ENCODE results near the gene MADCAM1.
"Not testable (repeated sequence)": the region's sequence is repeated elsewhere in the genome, so short reads cannot be mapped to it uniquely, and the experiment has no call there.

The MADCAM1 gene

DNA sequence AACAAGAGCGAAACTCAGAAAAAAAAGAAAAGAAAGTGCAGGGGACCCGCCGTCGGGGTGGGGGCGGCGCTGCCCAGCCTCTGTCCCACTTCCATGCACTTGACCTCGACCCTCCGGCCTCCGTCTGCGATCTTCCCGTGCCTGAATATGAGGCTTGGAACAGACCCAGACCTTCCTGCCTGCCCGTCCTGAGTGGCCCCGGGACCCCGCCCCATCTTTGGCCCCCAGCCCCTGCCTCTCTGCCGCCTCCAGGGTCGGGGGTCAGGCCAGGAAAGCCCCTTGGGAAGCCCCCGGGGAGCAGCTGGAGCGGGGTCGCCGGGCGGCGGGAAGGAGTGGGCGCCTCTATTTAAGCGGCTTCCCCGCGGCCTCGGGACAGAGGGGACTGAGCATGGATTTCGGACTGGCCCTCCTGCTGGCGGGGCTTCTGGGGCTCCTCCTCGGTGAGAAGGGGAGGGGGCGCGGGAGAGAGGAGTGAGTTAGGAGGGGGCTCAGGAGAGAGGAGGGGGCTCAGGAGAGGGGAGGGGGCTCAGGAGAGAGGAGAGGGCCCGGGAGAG is at the start of gene MADCAM1:
Gene MADCAM1, plus strand, starts transcription at position 375 of the 554 bp plus-strand sequence. Its CDS starts 14 bp downstream, at position 389.
- no peak for DNase-seq

DNA sequence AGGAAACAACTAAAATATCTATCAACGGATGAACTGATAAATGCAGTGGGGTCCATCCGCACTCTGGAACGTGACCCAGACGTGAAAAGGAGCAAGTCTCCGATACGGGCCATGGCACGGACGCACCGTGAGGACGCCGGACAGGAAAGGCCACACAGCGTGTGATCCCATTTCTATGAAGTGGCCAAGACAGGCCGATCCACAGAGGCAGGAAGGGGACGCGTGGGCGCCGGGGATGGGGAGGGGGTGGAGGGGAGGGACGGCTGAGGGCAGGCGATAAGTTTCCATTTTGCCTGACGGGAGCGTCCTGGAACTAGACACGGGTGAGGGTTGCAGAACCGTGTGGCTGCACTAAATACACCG is 49.2 kb upstream of the MADCAM1 start:
- no peak for DNase-seq

DNA sequence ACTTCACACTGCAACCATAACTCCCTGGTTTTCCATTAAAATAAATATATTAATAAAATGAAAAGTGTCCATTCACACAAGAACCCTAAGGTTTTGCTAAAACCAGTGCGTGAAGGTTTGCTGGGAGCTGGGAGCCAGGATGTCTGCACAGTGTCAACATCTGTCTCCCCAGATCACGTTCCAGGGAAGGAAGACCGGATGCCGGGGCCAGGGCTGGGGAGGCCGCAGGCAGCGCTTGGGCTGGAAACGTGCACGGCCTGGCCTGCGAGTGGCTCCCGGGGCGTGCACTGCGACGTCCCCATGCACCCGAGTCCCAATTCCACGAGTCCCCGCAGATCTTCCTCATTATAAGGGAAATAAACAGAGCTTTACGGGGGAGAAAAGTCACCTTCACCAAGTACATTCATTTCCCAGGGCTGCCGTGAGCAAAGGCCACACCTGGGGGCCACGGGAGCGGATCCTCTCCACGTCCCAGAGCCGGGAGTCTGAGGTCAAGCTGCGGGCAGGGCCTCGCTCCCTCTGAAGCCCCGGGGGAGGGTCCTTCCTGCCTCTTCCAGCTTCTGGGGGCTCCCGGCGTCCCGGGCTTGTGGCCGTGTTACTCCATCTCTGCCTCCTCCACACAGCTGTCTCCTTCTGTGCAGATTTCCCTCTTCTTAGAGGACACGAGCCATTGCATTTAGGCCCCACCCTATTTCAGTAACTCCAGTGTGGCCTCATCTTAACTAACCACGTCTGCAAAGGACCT is 48.3 kb upstream of the MADCAM1 start:
- DNase-seq, result no peak

DNA sequence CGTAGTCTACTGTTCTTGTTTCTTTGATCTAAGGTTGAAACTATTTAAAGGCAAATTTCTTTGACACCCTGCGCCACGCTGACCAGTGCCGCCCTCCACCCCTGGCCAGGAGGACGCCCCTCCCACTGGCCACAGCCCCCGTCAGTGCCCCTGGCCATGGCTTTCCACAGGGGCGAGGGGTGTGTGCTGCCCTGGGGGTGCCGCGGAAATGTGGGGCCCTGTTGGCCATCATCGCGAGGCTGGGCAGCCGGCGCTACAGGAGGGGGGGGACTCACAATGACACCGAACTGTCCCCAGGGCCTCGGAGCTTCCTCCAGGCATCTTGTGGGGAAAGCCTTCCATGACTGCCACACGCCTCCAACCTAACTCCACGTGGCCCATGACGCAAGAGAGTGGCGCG is 46.4 kb upstream of the MADCAM1 start:
- no peak for DNase-seq

DNA sequence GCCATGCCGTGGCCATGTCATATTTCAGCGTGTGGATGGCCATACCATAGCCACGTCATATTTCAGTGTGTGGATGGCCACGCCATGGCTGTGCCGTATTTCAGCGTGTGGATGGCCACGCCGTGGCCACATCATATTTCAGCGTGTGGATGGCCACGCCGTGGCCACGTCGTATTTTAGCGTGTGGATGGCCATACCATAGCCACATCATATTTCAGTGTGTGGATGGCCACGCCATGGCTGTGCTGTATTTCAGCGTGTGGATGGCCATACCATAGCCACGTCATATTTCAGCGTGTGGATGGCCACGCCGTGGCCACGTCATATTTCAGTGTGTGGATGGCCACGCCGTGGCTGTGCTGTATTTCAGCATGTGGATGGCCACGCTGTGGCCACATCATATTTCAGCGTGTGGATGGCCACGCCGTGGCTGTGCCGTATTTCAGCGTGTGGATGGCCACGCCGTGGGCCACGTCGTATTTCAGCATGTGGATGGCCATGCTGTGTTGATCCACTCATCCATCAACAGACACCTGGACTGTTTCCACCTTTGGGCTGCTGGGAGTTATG is 45.3 kb upstream of the MADCAM1 start:
- DNase-seq, result not testable (repeated sequence)

- DNase-seq, result no peak
These were observed 43.5 kb upstream of the MADCAM1 start for GRCh38 chr19:452829-453228.

- no peak for DNase-seq
These were observed 42.7 kb upstream of the MADCAM1 start for GRCh38 chr19:453606-454005.

GRCh38 chr19:455031-455705 is 41.1 kb upstream of the MADCAM1 start:
- no peak for DNase-seq

- no peak for DNase-seq
These were observed 40.3 kb upstream of the MADCAM1 start for GRCh38 chr19:455851-456546.

DNA sequence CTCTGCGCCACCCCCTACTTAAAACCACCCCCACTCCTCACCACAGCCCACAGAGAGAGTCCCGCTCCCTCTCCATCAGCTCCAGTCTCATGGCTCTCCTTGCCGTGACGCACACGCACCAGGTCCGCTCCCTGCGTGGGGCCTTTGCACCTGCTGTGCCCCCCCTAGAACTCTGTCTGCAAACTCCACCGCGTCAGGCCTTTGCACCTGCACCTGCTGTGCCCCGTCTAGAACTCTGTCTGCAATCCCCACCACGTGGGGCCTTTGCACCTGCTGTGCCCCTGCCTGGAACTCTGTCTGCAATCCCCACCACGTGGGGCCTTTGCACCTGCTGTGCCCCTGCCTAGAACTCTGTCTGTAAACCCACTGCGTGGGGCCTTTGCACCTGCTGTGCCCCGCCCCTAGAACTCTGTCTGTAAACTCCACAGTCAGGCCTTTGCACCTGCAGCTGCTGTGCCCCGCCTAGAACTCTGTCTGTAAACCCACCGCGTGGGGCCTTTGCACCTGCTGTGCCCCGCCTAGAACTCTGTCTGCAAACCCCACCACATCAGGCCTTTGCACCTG is 39.7 kb upstream of the MADCAM1 start:
- no peak for DNase-seq

- no peak for DNase-seq
These were observed 38.6 kb upstream of the MADCAM1 start for GRCh38 chr19:457636-458035.

GRCh38 chr19:458091-459042 is 37.9 kb upstream of the MADCAM1 start:
- no peak for DNase-seq

DNA sequence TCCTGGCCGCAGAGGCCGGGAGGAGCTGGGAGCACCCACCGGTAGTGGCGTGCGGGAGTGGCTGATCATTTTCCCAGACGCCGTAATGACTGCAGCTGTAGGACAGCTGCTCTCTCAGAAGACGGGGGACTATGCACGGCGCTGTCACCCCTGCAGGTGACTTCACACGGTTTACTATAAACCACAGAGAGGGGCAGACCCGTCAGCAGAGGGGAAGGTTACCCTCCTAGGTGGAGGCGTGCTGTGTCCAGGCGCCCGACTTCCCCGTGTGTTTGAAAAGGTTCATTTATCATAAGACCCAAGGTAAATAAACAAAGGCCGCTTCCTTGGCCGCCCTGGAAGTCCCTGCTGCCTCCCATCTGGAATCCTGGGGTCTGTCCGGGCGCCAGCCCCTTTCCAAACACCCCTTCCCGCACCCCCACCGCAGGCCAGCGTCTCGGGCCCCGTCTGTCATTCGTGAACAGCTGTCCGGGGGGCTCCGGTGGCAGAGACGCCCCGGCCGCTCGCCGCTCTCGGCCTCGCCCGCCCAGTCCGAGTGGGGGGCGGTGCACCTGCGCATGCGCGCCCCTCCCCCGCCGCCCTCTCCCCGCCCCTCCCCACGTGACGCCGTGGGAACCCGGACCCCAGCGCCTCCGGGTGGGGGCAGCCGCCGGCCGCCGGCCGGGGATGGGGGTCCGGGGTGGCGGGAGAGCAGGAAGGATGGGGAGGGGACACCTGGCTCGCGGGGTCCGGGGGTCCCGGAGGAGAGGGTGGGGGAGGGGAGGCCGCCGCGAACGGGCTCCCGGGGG is 36.4 kb upstream of the MADCAM1 start:
- peak in 47 of 56 donors; percentile 3 to 77 (median 53) for DNase-seq

GRCh38 chr19:460877-461720 is 35.2 kb upstream of the MADCAM1 start, which contains the start of gene SHC2:
Gene SHC2 (minus strand): TSS chr19:461033. CDS start chr19:460996, 37 bp downstream.
- peak in 7 of 56 donors; percentile 5 to 52 (median 17) for DNase-seq

GRCh38 chr19:461721-462551 is 34.4 kb upstream of the MADCAM1 start:
- DNase-seq, result peak in 33 of 56 donors; percentile 1 to 70 (median 27)

- DNase-seq, result no peak
These were observed 32.6 kb upstream of the MADCAM1 start for GRCh38 chr19:463483-464207.

GRCh38 chr19:464208-464545 is 32.1 kb upstream of the MADCAM1 start:
- no peak for DNase-seq
